Hepatocyte (in vitro differentiated cells): Measurements from ENCODE around the gene XXYLT1.

Experiments
- EZH2 ChIP-seq: fragments of 200-600 bp; sonication (generic); IDR thresholded peaks from 2 replicates; pipeline ENCODE4 v1.6.1; 2016; ENCODE audit warnings: antibody characterized with exemption, mild to moderate bottlenecking, borderline replicate concordance
- TF ChIP-seq, protein P1 (sequence below): fragments of 200-600 bp; sonication (generic); IDR thresholded peaks from 2 replicates; pipeline ENCODE4 v1.5.1; 2016; ENCODE audit warnings: antibody characterized with exemption, mild to moderate bottlenecking; ENCODE audit not compliant: poor library complexity

DNA sequence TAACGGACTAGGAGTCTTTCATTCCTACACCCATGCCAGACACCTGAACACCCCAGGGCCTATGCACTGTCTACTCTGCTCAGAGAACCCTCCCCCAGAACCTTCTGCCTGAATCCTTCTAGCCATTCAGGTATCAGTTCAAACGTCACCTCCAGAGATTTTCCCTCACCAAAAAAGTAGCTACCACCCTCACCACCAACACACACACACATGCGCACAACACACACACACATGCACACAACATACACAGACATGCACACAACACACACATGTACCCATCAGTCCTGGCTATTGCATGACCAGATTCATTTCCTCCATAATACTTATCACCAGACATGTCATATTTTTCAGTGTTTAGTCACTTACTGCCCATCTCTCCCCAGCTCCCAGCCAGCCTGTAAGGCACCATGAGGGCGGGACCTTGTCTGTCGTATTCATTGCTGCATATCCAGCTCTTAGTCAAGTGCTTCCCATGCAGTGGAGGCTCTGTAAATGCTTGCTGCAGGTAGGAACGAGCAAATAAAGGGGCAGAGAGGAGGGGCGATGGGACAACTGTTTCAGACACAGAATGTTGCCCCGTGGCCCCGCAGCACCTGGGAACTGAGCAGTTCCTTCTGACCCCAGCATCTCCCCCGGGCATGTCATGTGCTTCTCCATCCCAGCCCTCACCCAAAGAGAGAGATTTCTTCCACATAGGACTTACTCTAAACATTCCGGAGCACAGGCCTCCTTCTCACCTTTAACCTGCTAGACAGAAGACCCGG is 29.2 kb downstream of the XXYLT1 start:
- TF ChIP-seq EZH2: no peak
- TF ChIP-seq, protein P1, sequence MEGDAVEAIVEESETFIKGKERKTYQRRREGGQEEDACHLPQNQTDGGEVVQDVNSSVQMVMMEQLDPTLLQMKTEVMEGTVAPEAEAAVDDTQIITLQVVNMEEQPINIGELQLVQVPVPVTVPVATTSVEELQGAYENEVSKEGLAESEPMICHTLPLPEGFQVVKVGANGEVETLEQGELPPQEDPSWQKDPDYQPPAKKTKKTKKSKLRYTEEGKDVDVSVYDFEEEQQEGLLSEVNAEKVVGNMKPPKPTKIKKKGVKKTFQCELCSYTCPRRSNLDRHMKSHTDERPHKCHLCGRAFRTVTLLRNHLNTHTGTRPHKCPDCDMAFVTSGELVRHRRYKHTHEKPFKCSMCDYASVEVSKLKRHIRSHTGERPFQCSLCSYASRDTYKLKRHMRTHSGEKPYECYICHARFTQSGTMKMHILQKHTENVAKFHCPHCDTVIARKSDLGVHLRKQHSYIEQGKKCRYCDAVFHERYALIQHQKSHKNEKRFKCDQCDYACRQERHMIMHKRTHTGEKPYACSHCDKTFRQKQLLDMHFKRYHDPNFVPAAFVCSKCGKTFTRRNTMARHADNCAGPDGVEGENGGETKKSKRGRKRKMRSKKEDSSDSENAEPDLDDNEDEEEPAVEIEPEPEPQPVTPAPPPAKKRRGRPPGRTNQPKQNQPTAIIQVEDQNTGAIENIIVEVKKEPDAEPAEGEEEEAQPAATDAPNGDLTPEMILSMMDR: no peak
